Body of pancreas (tissue), 4 donors: ENCODE measurements around the gene PHETA1. TPM values are rescaled to one million over a fixed set of nuclear protein-coding genes. Genes with fewer than 3 reads are reported as not detected.

Experiments used
- ATAC-seq: fragments of 150-250 bp; one replicate; pipeline ENCODE4 v1.9.1; 2016
- DNase-seq, 4 donors: peaks; one replicate each; pipeline ENCODE4 v3.0.0-alpha.2; 2019
- H3K27ac ChIP-seq, 4 donors: fragments of 200-600 bp; sonication (generic); 1 replicate in 3 of 4; 2 replicates in 1 of 4; pipeline versions ENCODE4 v1.5.1 to v1.6.1; 2016 to 2019; ENCODE audit warnings: mild to moderate bottlenecking in 1 of 4, mixed read lengths in 1 of 4, moderate library complexity in 1 of 4
- H3K27me3 ChIP-seq, 2 donors: fragments of 200-600 bp; sonication (generic); one replicate each; pipeline ENCODE4 v1.6.0; 2016; ENCODE audit warnings: mild to moderate bottlenecking in 1 of 2
- H3K36me3 ChIP-seq, 2 donors: fragments of 200-600 bp; sonication (generic); replicated peaks in 1 of 2; 2 replicates each; pipeline ENCODE4 v1.5.1; 2016; ENCODE audit warnings: low read depth in 2 of 2; ENCODE audit not compliant: insufficient read depth in 1 of 2
- H3K4me1 ChIP-seq: fragments of 200-600 bp; sonication (generic); one replicate; pipeline ENCODE4 v1.6.0; 2016
- H3K4me3 ChIP-seq, 2 donors: fragments of 200-600 bp; sonication (generic); 1 replicate in 1 of 2; 2 replicates in 1 of 2; pipeline ENCODE4 v1.5.1; 2016 to 2019
- H3K9me3 ChIP-seq, 3 donors: fragments of 200-600 bp; sonication (generic); 1 replicate in 2 of 3; 2 replicates in 1 of 3; pipeline ENCODE4 v1.5.1; 2016
- POLR2A ChIP-seq, 3 donors: fragments of 450-650 bp; IDR thresholded peaks; one replicate each; pipeline ENCODE4 v1.6.1; 2016; ENCODE audit warnings: antibody characterized with exemption in 3 of 3, mild to moderate bottlenecking in 2 of 3
- WGBS, 2 donors: methylation state at CpG; one replicate each; pipeline ENCODE4 v1.1.5; 2017; 5-methylcytosine and 5-hydroxymethylcytosine counted together
- intact Hi-C: fragments of 100-400 bp; cut with DNase I; formaldehyde crosslinking; loops from one replicate; pipeline ENCODE4 v1.15.1; 2023
- total RNA-seq, 2 donors: library from RNA; depleted of rRNA; stranded (reverse); fragments of >200 nt; gene quantifications; one replicate each; pipeline ENCODE4 v1.1.0, GENCODE V29; 2016
- TF ChIP-seq, protein P1 (sequence below), 7 experiments: fragments of 450-650 bp in 4 of 7; fragments of 200-600 bp in 3 of 7; sonication (generic) in 3 of 7; IDR thresholded peaks; one replicate each; pipeline ENCODE4 v1.5.1; 2016 to 2019; ENCODE audit warnings: antibody characterized with exemption in 7 of 7

PHETA1 gene
- total RNA-seq, 2 donors from 2014 or later, result 20.4 to 31.4 TPM

DNA sequence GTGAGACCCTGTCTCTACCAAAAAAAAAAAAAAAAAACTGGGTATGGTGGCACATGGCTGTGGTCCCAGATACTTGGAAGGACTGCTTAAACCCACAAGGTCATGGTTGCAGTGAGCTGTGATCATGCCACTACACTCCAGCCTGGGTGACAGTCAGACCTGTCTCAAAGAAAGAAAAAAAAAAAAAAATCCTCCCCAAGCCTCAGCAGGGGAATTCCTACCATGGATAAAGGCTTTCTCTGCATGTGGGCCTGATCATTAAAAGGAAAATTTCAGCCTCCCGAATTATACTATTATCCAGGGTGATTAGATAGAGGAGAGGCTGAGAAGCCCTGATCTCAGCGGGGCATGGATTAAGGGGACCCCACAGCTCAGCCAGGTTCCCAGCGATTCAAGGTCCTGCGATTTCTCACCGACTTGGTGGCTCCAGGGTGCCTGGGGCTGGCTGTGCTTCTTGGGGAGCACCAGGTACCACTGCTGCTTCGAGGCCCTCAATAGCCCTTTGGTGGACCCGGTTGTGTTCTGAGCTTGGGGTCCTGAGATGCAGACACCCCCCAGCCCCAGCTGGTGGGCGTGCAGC, 42.4 kb upstream of the PHETA1 start:
- peak overlapping the region in 3 of 4 donors; percentile 63 to 87 (median 69) for H3K27ac ChIP-seq
- peaks cover 73% of the 10 kb centered on the region for H3K4me1 ChIP-seq

DNA sequence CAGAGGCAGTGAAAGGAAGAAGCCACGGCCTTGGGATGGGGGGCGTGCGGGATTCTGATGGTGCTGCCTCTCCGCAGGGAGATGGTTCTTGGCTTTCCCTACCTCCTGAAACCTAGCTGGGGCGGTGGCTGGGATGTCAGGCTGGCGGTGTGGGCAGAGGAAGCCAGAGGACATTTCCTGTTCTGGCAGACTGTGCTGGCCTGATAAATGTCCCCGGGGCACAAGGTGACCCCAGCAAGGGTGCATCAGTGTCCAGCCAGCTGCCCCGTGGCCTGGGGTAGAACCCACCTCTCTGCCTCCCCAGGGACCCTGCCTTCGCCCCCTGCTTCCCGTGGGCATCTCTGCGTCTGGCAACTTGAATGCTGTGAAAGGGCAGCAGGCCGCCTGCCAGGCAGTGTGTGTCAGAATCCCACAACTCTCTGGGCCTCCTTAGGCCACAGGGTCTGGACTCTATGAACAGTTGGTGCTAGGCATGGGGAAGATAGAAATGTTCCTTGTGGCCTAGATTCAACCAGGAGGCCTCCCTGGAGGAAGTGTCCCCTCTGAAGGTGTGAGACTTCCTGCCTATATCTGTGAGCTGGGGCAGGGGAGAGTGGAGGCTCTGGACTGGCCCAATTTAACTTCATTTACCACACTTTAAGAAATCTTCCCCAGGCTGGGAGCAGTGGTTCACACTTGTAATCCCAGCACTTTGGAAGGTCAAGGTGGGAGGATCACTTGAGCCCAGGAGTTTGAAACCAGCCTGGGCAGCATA, 41.7 kb upstream of the PHETA1 start:
- no peak for DNase-seq
- H3K27me3 ChIP-seq, result no peaks in the 10 kb centered on the region
- peaks cover 73% of the 10 kb centered on the region for H3K4me1 ChIP-seq
- ATAC-seq, result no peak
- no peak for TF ChIP-seq POLR2A (IDR thresholded peaks at IDR 0.05)
- 62 to 69% methylated on average over 4 to 12 of the region's 12 CpGs for WGBS, 2 donors
- H3K27ac ChIP-seq, result peak overlapping the region; percentile 63 to 87 (median 67)
- H3K9me3 ChIP-seq, result no peaks in the 10 kb centered on the region
- H3K36me3 ChIP-seq, result no peaks in the 10 kb centered on the region
- intact Hi-C loops, result no loop called here
- no peak overlapping the region for H3K4me3 ChIP-seq

More for the DNA sequence above, 42.4 kb upstream of the PHETA1 start:
- no peaks in the 10 kb centered on the region for H3K9me3 ChIP-seq
- peak in 2 of 4 donors; percentile 49 to 50 for DNase-seq
- TF ChIP-seq, protein P1, sequence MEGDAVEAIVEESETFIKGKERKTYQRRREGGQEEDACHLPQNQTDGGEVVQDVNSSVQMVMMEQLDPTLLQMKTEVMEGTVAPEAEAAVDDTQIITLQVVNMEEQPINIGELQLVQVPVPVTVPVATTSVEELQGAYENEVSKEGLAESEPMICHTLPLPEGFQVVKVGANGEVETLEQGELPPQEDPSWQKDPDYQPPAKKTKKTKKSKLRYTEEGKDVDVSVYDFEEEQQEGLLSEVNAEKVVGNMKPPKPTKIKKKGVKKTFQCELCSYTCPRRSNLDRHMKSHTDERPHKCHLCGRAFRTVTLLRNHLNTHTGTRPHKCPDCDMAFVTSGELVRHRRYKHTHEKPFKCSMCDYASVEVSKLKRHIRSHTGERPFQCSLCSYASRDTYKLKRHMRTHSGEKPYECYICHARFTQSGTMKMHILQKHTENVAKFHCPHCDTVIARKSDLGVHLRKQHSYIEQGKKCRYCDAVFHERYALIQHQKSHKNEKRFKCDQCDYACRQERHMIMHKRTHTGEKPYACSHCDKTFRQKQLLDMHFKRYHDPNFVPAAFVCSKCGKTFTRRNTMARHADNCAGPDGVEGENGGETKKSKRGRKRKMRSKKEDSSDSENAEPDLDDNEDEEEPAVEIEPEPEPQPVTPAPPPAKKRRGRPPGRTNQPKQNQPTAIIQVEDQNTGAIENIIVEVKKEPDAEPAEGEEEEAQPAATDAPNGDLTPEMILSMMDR (IDR thresholded peaks at IDR 0.05), result no peak
- TF ChIP-seq POLR2A (IDR thresholded peaks at IDR 0.05), result no peak
- no peak overlapping the region for H3K4me3 ChIP-seq
- H3K27me3 ChIP-seq, result no peaks in the 10 kb centered on the region
- H3K36me3 ChIP-seq, result no peaks in the 10 kb centered on the region
- WGBS, 2 donors, result 41 to 46% methylated on average over 2 to 8 of the region's 8 CpGs
- intact Hi-C loops, result no loop called here
- no peak for ATAC-seq

DNA sequence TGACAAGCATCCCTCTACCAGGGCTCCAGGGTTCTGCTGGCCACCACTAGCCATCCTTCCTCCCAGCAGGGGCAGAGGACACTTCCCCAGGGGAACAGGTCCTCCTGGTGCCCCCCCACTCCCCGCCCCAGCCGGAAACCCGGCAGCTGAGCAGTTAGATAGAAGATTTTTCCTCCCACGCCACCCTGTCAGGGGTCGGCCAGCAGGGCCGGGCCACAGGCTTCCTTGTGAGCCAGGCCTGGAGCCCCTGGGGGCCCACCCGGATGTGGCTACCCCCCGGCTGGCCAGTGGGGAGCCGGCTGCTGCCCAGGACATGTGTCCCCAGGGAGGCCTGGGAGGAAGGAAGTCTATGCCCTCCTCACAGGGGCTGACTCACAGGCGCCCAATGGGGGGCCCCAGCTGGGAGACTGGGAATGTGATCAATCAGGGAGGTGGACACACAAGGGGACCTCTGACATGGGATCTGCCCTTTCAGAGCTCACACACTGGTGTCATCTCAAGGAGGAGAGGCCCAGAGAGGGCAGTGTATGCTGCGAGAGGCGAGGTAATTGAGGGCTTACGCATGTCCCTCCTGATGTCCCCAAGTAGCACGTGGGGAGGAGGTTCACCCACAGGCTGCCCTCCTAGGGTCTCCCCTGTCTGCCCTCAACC, 41.0 kb upstream of the PHETA1 start:
- H3K9me3 ChIP-seq, result no peaks in the 10 kb centered on the region
- no peaks in the 10 kb centered on the region for H3K27me3 ChIP-seq
- TF ChIP-seq, protein P1 (IDR thresholded peaks at IDR 0.05), result peak in 1 of 7 experiments; percentile 3
- TF ChIP-seq POLR2A (IDR thresholded peaks at IDR 0.05), result no peak
- H3K36me3 ChIP-seq, result no peaks in the 10 kb centered on the region
- peak overlapping the region; percentile 63 to 87 (median 67) for H3K27ac ChIP-seq
- DNase-seq, result peak; percentile 37 to 73 (median 60)
- H3K4me3 ChIP-seq, result no peak overlapping the region
- peaks cover 76% of the 10 kb centered on the region for H3K4me1 ChIP-seq
- WGBS, 2 donors, result 41% methylated on average over 14 of the region's 14 CpGs; no CpG with 5 or more reads in 1 of the 2 donors
- no peak for ATAC-seq
- intact Hi-C loops, result no loop called here

DNA sequence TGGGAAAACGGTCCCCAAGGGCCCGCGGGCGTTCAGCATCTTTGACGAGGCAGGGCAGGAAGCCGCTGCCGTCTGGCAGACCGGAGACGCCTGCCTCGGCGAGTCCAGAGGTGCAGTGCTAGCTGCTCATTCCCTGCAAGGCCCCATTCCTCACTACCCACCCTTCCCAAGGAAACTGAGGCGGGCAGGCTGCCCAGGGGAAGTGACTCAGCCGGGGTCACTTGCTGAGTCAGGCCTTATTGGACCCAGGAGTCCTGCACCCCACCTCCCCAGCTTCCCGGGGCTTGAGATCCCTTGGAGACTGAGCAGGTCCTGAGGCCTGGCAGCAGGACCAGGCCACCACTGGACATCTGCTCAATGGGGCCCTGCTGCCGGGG, 40.5 kb upstream of the PHETA1 start:
- Histone ChIP-seq H3K9me3 (no peaks in the 10 kb centered on the region), H3K4me3 (no peak overlapping the region), H3K27ac (peak overlapping the region; percentile 44 to 87 (median 66)), H3K4me1 (peaks cover 81% of the 10 kb centered on the region), H3K36me3 (no peaks in the 10 kb centered on the region), H3K27me3 (no peaks in the 10 kb centered on the region)
- ATAC-seq (no peak), DNase-seq (peak in 2 of 4 donors; percentile 37 to 44)
- intact Hi-C loops, result no loop called here
- WGBS, 2 donors, result 50 to 57% methylated on average over 4 to 15 of the region's 15 CpGs
- TF ChIP-seq POLR2A (IDR thresholded peaks at IDR 0.05), result no peak
- TF ChIP-seq, protein P1 (IDR thresholded peaks at IDR 0.05), result no peak

DNA sequence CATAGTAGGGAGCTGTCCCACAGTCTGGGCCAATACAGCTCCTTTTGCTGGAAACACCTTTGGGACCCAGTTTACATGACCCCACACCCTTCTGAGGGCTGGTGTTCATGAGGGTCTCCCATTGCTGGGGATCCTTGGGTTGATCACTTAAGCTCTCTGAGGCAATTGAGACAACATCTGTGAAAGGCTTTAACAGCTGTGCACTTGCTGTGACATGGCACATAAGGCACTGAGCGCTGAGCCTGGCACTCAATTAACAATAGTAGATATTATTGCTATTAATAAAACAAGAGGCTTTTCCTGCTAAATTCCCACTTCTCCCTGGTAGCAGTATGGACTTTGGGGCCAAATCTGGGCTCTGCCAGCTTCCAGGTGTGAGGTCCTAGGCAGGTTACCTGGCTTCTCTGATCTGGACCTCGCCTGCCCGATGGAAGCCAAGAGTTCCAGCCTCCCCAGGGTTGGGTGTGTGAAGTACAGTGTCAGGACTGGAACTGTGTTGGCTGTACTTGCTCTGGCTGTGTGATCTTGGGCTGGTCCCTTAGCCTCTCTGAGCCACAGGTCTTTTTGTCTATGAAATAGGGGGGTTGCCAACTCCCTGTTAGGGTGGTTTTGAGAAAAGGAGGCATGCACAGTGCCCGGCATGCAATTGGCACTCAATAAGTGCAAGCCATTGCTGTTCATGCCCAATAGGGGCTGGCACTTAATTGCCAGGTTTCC, 39.9 kb upstream of the PHETA1 start:
- Histone ChIP-seq H3K4me3 (no peak overlapping the region), H3K27ac (peak overlapping the region; percentile 35 to 87 (median 56)), H3K9me3 (no peaks in the 10 kb centered on the region), H3K4me1 (peaks cover 84% of the 10 kb centered on the region), H3K36me3 (no peaks in the 10 kb centered on the region), H3K27me3 (no peaks in the 10 kb centered on the region)
- ATAC-seq (no peak), DNase-seq (no peak)
- intact Hi-C loops, result no loop called here
- no peak for TF ChIP-seq POLR2A (IDR thresholded peaks at IDR 0.05)
- TF ChIP-seq, protein P1 (IDR thresholded peaks at IDR 0.05), result no peak
- 56 to 62% methylated on average over 3 to 4 of the region's 4 CpGs for WGBS, 2 donors
